Measurements from ENCODE around the gene SMIM41. TPM values are rescaled to one million over a fixed set of nuclear protein-coding genes. Genes with fewer than 3 reads are reported as not detected.
A peak's percentile ranks its signal among the peaks of the same experiment; 100 is the strongest.

The SMIM41 gene
- total and polyA plus RNA-seq, 2 donors (not counting 1 experiment from before 2014, with no cell fraction given) = 2.0 to 4.8 TPM

DNA sequence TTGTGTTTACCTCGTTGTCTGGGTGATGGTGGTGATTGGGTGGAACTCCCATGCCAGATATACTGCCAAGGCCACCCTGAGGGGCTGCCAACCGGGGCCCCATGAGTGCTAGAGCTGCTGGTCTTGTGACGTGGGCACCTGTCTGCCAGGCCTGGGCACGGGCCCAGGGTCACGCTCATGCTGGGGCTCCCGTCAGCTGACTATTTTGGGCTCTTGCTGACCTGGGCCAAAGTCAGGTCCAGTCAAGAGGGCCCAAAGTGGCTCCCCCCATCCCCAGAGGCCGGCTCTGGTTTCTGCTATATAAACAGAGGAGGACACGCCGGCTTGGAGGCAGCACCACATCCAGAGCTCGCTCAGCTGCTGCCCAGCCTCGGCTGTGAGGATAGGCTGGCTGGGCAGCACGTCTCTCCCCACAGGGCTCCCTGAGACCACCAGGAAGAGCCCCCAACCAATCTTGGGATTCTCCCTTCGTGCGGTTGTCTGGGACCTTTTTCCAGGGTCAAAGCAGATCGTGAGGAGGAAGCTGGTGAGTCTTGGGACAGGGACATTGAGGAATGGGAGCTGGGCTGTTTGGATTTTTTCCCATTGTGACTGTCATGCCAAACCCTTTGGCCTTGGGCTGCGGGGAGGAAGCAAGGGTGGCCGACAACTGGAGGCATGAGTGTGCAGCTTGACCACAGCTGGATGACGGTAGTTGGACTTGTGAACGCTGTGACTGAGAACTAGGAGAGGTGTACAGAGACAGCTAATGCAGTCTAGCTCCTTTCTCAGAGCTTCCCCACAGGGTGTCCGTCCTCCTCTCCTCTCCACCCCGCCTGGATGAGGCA, 35.9 kb upstream of the SMIM41 start:
- peak overlapping the region; percentile 39 for H3K9ac ChIP-seq (ENCODE audit: insufficient read depth, low read length)
- no peaks in the 10 kb centered on the region for H3K27me3 ChIP-seq (ENCODE audit: control insufficient read depth, insufficient read depth, low read length)
- peaks cover 16% of the 10 kb centered on the region for H3K4me1 ChIP-seq (ENCODE audit: control insufficient read depth, extremely low read depth, insufficient read depth, low read length)
- H4K20me1 ChIP-seq (ENCODE audit: control insufficient read depth, extremely low read depth, insufficient read depth, low read length) = no peaks in the 10 kb centered on the region
- H3K79me2 ChIP-seq (ENCODE audit: control insufficient read depth, insufficient read depth, low read length) = no peaks in the 10 kb centered on the region
- no peak for DNase-seq (ENCODE audit: low read depth in 2 of 2)
- no peak for TF ChIP-seq CTCF (conservative IDR thresholded peaks at IDR 0.05 in 1 of 2, IDR thresholded peaks at IDR 0.05 in 1 of 2; ENCODE audit: low read depth in 1 of 2, low read length in 2 of 2)
- no peak for TF ChIP-seq EZH2 (IDR thresholded peaks at IDR 0.05; ENCODE audit: low read length, missing control alignments)
- H3K27ac ChIP-seq (ENCODE audit: insufficient read depth, low read length) = peak overlapping the region; percentile 89
- H3K4me3 ChIP-seq (replicated peaks in 1 of 4; ENCODE audit: control extremely low read depth in 1 of 4, insufficient read depth in 1 of 4, low read depth in 3 of 4, low read length in 4 of 4) = peak overlapping the region in 1 of 4 experiments; percentile 37
- H3K9me3 ChIP-seq (ENCODE audit: control insufficient read depth, insufficient read depth, low read depth, low read length) = no peaks in the 10 kb centered on the region
- H3K36me3 ChIP-seq (ENCODE audit: control insufficient read depth, insufficient read depth, low read length) = no peaks in the 10 kb centered on the region
- no peak overlapping the region for H2AFZ ChIP-seq (ENCODE audit: low read length)
- peak overlapping the region; percentile 65 for H3K4me2 ChIP-seq (ENCODE audit: extremely low read depth, insufficient read depth, low read length)

DNA sequence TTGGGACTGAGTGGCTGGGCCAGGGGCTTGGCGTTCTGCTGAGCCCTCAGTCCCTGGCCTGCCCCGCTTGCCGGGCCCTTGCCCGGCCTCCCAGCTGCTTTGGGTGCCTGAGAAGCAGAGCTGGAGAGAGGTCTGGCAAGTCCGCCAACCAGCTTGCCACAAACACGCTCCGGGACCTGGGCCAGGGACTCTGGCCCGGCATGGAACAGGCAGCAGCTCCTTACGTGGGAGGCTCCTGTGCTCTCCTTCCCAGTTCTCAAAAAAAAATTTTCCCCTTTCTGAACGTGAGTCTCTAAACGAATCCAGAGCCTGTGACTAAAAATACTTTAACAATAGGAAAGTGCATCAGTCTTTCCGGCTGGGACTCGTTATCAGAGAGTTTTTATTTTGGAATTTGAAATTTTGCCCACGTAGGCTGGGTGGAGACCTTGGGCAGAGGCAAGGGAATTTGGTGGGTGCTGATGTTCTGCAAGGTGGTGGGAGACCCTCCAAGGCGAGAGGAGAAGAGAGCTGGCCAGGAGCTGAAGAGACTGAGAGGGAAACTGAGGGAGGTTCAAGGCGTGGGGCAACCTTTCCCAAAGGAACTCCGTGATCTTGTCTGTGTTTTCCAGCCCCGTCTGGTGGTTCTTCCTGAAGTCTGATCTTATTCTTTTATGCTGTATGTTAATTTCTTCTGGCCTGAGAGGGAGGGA, 35.1 kb upstream of the SMIM41 start:
- H3K27me3 ChIP-seq (ENCODE audit: control insufficient read depth, insufficient read depth, low read length) = no peaks in the 10 kb centered on the region
- peak; percentile 79 to 92 for DNase-seq (ENCODE audit: low read depth in 2 of 2)
- peak overlapping the region; percentile 65 for H3K4me2 ChIP-seq (ENCODE audit: extremely low read depth, insufficient read depth, low read length)
- peak overlapping the region; percentile 89 for H3K27ac ChIP-seq (ENCODE audit: insufficient read depth, low read length)
- H3K9me3 ChIP-seq (ENCODE audit: control insufficient read depth, insufficient read depth, low read depth, low read length) = no peaks in the 10 kb centered on the region
- peak overlapping the region; percentile 50 for H3K9ac ChIP-seq (ENCODE audit: insufficient read depth, low read length)
- no peak overlapping the region for H2AFZ ChIP-seq (ENCODE audit: low read length)
- TF ChIP-seq CTCF (conservative IDR thresholded peaks at IDR 0.05 in 1 of 2, IDR thresholded peaks at IDR 0.05 in 1 of 2; ENCODE audit: low read depth in 1 of 2, low read length in 2 of 2) (no peak), EZH2 (IDR thresholded peaks at IDR 0.05; ENCODE audit: low read length, missing control alignments) (no peak)
- peak overlapping the region in 1 of 4 experiments; percentile 37 for H3K4me3 ChIP-seq (replicated peaks in 1 of 4; ENCODE audit: control extremely low read depth in 1 of 4, insufficient read depth in 1 of 4, low read depth in 3 of 4, low read length in 4 of 4)
- no peaks in the 10 kb centered on the region for H3K36me3 ChIP-seq (ENCODE audit: control insufficient read depth, insufficient read depth, low read length)
- no peaks in the 10 kb centered on the region for H4K20me1 ChIP-seq (ENCODE audit: control insufficient read depth, extremely low read depth, insufficient read depth, low read length)
- peaks cover 14% of the 10 kb centered on the region for H3K4me1 ChIP-seq (ENCODE audit: control insufficient read depth, extremely low read depth, insufficient read depth, low read length)
- H3K79me2 ChIP-seq (ENCODE audit: control insufficient read depth, insufficient read depth, low read length) = no peaks in the 10 kb centered on the region

GRCh38 chr12:52045794-52046199, 33.7 kb upstream of the SMIM41 start:
- Histone ChIP-seq H3K27me3 (ENCODE audit: control insufficient read depth, insufficient read depth, low read length) (no peaks in the 10 kb centered on the region), H3K36me3 (ENCODE audit: control insufficient read depth, insufficient read depth, low read length) (no peaks in the 10 kb centered on the region), H3K9ac (ENCODE audit: insufficient read depth, low read length) (no peak overlapping the region), H3K4me1 (ENCODE audit: control insufficient read depth, extremely low read depth, insufficient read depth, low read length) (peaks cover 22% of the 10 kb centered on the region), H3K9me3 (ENCODE audit: control insufficient read depth, insufficient read depth, low read depth, low read length) (no peaks in the 10 kb centered on the region), H3K27ac (ENCODE audit: insufficient read depth, low read length) (no peak overlapping the region), H3K79me2 (ENCODE audit: control insufficient read depth, insufficient read depth, low read length) (no peaks in the 10 kb centered on the region), H3K4me2 (ENCODE audit: extremely low read depth, insufficient read depth, low read length) (no peak overlapping the region), H3K4me3 (replicated peaks in 1 of 4; ENCODE audit: control extremely low read depth in 1 of 4, insufficient read depth in 1 of 4, low read depth in 3 of 4, low read length in 4 of 4) (no peak overlapping the region), H2AFZ (ENCODE audit: low read length) (no peak overlapping the region), H4K20me1 (ENCODE audit: control insufficient read depth, extremely low read depth, insufficient read depth, low read length) (no peaks in the 10 kb centered on the region)
- DNase-seq (ENCODE audit: low read depth in 2 of 2) = no peak
- TF ChIP-seq EZH2 (IDR thresholded peaks at IDR 0.05; ENCODE audit: low read length, missing control alignments) (no peak), CTCF (conservative IDR thresholded peaks at IDR 0.05 in 1 of 2, IDR thresholded peaks at IDR 0.05 in 1 of 2; ENCODE audit: low read depth in 1 of 2, low read length in 2 of 2) (no peak)
